HUDEP-2 (cell line): ENCODE measurements around the gene PEPD.
"Not testable (repeated sequence)": the region's sequence is repeated elsewhere in the genome, so short reads cannot be mapped to it uniquely, and the experiment has no call there.

Source experiments
- DNase-seq, 76 experiments: peaks; one replicate each; lab custom pipeline; 2025; ENCODE audit not compliant: unreplicated experiment in 76 of 76; lab: John Stamatoyannopoulos, UW

PEPD gene

DNA sequence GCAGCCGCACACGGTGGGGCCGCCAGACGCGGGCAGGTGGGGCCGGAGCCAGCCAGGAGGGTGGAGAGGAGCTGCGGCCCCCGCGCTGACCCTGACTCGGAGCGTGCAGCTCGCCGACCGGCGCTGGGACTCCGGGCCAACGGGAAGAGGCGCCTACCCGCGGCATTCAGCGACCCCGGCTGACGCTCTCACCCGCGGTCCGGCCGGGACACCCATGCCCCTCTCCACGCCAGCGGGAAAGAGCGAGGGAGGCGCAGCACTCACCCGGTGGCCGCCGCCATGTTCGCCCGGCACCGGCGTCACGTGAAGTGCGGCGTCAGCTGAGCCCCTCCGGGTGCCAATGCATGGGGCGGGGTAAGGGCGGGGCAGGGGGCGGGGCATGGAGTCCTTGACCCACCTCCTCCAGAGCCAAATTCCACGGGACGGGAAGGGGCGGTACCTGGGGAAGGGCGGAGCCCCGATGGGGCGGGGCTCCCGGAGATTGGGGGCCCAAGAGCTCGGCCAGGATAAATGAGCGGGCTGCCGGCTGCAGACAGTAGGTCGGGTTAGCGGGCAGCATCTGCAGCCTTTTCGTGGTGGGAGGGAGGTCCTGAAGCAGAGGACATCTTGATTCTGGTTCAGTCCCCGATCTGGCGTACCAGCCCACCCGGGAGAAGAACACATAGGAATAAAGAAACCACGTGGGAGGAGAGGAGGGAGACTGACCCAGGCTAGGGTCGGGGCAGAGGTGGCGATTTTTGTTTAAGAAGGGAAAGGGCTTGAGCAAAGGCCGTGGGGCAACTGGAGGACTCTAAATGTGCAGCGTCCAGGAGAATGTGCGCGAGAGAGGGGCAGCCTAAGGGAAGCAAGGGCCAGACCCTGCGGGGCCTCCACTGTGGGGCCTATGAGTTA lies at the start of gene PEPD:
Gene PEPD, minus strand, starts transcription at position 312 of the 891 bp plus-strand sequence. Its CDS starts 31 bp downstream, at position 281.
- DNase-seq = peak in 75 of 76 experiments; percentile 33 to 97 (median 91)

DNA sequence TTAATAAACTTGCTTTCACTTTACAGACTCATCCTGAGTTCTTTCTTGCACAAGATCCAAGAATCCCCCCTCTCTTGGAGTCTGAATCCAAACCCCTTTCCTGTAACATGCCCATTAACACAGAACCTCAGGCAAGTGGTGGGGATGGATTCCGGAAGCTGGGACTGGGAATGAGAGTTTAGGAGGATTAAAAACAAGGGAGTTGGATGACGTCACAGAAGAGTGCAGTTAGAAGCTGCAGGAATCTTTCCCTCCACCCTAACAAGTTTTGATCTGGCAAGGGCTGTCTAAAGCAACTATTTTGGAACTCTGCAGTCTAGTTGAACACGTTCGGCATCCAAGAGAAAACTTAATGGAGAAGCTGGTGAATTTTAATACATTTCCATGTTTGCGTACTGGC lies 48.2 kb upstream of the PEPD start:
- no peak for DNase-seq

DNA sequence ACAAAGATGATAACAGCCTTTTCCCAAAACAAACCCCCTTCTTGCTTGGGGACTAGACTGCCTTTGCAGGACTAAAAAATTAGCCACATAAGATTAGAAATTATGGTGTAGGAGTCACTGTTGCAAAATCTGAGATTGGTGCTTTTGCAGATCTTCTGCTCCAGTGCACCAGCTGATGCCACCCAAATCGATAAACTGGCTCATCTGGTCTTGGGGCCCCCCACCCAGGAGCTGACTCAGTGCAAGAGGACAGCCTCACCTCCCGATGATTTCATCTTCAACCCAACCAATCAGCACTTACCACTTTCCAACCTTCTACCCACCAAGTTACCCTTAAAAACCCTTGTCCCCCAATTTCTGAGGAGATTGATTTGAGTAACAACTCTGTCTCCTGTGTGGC lies 47.1 kb upstream of the PEPD start:
- no peak for DNase-seq

DNA sequence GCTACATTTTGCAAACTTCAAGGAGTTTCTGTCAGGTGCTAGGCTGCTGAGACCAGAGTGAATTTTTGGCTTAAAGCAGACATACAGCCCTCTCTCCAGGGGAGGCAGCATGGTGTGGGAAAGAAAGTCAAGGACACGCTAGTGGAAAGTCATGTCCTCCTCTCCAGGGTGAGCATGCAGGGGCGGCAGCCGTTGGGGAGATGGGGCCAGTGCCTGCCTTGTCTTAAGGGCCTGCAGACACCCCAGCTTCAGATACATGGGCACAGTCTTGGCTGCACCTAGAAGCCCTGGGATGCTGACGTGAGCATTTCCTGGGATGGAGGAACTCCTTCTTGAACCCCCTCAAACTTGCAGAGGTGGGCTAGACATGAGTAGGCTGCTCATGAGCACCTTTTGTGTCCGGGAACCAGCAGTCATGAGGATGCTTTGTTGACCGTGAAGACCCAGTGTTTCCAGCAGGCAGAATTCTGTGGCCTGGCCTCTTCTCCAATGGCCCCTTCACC lies 43.3 kb upstream of the PEPD start:
- DNase-seq = no peak

DNA sequence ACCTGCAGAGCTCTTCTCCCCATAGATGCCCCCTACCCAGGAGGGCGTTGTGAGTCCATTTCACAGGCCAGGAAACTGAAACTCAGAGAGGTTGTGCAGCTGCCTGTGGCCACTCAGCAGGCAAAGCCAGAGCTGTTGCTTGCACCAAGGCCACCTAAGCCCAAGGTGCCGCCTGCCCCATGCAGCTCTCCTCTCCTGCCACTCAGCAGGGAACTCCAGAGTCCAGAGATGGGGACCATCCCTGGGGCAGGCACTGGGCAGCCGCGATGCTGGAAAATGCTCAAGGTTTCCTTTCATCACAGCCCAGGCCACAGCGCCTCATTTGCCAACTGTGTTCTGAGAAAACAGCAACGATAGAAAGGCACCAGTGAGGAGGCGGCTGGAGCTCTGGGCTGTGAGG lies 41.0 kb upstream of the PEPD start:
- DNase-seq = no peak

DNA sequence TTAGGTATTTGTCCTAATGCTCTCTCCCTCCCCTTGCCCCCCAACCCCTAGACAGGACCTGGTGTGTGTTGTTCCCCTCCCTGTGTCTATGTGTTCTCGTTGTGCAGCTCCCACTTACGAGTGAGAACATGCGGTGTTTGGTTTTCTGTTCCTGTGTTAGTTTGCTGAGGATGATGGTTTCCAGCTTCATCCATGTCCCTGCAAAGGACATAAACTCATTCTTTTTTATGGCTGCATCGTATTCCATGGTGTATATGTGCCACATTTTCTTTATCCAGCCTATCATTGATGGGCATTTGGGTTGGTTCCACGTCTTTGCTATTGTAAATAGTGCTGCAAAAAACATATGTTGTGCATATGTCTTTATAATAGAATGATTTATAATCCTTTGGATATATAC lies 40.1 kb upstream of the PEPD start:
- not testable (repeated sequence) for DNase-seq

DNA sequence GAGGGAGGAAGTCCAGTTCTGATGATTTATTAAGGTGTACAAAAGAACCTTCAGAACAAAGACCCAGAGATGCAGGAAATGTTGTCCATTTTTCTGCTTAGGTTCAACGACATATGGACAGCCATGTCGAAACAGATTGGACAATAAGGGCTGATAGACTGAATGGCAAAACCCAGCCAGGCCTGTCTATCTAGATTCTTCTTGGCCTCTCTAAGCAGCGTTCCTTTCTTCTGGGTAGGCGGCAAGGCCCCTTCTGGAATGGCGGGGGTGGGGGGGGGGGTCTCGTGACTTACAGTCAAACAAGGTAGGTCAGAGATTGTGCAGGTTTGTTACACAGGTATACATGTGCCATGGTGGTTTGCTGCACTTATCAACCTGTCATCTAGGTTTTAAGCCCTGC lies 39.7 kb upstream of the PEPD start:
- no peak for DNase-seq

DNA sequence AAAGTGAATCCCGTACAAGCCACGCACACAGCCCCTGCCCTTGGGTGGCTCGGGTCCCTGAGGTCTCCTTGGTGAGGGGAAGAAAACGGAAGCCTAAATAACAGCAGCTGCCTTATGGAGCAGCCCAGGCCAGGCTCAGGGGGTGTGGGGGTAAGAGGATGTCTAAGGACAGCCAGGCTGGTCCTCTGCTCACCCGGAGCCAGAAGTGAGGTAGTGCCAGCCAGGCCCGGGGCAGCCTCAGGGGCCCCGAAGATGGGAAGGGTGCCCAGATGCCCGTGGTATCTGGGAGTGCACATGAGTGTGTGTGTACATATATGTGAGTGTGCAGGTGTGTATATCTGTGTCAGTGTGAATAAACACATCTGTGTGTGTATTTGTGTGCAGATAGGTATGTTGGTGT lies 38.4 kb upstream of the PEPD start:
- no peak for DNase-seq

DNA sequence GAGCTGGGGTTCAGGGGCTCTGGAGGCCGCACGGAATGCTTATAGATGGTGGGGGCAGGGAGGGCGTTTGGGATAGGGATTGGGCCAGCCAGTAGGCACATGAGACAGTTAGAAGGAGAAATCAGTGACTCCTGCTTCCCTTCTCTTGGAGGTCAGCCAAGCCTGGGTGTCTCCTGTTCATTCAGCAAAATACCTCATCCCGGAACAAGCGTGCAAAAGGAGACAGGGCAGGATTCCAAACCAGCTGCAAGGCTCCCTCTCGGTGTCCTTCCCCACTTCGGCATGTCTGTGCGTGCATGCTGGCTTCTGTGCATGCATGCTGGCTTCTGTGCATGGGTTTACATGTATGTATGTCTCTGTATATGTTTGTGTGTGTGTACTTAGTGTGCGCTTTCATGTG lies 37.3 kb upstream of the PEPD start:
- DNase-seq = no peak

DNA sequence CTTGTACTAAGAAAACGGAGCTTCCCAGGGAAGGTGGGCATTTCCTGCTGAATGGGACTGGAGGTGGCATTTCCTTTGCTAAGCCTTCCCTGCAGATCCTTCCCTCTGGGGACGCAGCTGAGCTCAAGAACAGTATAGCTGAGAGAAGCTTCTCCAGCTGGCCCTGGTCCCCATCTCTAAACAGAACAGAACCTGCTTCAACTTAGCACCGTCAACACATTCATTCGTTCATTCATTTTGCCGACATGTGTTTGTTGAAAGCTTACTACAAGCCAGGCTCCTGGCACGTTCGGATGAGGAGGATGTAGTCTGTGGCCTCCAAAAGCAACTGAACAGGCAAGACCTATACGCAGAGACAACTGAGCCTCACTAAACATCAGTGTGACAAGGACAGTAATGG lies 36.6 kb upstream of the PEPD start:
- DNase-seq = no peak

DNA sequence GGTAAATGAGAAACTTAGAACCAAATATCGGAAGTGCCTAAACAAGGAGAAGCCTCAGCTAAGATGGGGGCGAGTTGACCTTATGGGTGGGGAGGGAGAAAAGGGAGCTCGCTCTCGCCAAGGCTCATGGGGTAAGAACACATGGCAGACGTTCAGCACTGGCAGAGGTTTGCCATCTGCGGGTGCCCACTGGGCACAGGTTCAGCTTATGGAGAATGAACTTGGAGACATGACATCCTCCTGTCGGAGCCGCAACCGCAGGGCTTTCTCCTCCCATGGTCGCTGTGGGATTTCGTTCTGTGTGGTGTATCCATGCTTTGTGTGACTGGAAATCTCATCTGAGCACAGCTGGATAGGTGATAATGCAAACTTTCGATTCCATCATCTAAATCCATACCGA lies 36.1 kb upstream of the PEPD start:
- DNase-seq = no peak

DNA sequence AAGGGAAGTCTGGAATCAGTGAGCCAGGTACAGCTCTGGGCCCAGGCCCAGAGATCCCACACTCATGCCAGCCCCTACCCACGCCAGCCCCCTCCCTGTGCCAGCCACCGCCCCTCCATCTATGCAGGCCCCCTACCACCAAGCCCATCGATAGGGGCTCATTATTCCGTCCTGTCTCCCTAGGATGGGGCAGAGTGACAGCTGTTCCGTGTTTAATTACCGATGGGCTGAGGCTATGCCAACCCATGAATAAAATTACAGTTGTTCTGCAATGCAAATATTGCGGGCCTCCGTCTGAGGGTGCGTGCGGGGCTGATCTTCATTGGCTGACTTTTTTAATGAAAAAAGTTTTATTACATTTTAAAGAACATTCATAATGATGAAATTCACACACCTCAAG lies 35.6 kb upstream of the PEPD start:
- no peak for DNase-seq

DNA sequence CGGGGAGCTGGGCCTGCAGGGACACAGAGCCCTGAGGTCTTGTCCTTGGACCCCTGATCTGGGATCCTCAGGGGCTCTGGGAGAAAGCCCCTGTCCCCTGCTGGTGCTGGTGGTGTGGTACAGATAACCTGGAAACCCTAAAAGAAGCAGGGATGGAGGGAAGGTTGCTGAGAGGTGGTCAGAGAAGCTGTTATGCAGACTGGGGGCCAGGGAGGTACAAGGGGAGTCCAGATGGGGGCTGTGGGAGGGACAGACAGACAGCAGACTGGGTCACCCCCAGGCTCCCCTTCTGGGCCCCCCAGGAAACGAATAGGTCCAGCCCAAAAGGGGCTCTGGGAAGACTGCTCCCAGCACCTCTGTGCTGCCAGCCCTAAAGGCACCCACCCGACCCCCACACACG lies 34.7 kb upstream of the PEPD start:
- no peak for DNase-seq

DNA sequence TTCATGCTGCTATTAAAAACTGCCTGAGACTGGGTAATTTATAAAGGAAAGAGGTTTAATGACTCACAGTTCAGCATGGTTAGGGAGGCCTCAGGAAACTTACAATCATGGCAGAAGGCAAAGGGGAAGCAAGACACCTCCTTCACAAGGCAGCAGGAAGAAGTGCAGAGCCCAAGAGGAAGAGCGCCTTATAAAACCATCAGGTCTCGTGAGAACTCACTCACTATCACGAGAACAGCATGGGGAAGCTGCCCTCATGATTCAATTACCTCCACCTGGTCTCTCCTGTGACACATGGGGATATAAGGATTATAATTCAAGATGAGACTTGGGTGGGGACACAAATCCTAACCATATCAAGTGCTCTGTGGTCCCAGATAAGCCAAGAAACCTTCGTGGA lies 34.1 kb upstream of the PEPD start:
- not testable (repeated sequence) for DNase-seq

DNA sequence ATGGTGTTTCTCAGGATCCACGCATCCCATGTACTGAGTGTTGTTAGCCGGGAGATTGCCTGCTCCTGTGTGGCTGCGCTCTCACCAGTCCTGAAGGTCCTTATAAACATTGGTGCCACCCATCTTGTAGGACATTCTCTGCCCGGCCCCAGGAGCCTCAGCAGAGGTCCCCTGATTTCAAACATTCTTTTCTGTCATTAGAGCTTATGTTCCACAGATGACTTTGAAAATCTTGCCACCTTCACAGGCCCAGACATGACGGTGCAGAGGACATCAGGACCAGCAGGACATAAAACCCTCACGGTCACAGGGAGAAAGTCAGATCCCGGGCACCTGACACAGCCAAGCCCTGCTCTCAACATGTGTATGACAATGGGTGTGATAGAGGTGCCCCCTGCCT lies 33.2 kb upstream of the PEPD start:
- no peak for DNase-seq

DNA sequence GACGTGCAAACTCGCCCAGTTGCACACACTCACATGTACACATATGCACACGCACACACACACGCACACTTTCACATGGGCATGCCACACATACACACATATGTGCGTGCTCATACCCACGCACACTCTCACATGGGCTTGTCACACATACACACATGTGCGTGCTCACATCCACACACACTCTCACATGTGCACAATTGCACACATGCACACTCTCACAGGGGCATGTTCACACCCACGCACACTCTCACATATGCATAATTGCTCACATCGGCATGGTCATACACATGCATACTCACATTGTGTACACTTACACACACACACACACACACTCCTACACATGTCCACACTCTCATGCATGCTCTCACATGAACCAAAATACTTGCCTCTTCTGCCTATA lies 32.8 kb upstream of the PEPD start:
- DNase-seq = no peak

DNA sequence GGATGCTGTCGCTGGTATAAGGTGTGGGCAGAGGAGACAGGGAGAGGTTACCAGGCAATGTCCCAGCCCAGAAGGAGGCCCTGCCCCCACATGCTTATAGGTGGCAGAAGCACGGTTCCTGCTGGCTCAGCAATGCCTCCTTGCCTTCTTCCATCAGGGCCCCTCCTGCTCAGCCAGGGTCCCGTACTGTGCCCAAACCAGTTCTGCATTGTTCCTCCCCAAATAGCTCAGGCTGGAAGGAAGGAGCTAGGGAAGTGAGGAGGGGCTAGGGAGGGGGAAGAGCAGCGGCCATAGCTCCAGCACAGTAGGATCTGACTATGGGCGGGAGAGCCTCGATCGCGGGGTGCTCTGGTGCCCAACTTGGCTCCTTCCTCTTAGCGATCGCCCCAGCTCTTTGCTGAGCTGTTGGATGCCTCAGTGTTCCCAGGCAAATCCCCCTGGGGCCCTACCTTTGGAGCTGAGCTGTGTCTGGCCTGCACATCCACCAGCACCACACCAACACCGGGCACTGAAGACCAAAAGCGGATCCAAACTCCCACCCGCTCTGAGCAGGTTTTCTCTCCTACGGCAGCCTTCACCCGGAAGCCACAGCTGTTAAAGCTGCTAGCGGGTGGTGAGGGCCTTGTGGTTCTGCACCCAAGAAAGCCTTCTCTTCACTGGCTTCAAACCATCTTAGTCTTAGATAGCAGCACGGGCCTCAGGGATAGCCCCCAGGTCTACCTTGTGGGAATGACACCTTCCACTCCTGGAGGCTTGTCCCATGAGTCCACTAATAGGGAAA lies 32.1 kb upstream of the PEPD start:
- no peak for DNase-seq

DNA sequence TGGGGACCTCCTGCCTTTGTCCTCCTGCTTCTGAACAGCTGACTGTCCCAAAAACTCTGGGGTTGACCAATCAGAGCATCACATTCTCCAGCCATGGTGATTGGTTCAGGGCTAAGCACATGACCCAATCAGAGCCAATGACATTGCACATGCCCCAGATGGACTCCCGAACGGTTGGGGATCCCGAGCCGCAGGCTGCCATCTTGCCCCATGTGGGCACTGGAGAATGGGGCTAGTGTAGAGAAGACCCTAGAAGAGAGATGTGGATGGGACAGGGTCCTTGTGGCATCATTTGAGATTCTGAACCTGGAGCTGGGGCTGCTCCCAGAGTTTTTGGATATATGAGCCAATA lies 31.3 kb upstream of the PEPD start:
- DNase-seq = no peak

DNA sequence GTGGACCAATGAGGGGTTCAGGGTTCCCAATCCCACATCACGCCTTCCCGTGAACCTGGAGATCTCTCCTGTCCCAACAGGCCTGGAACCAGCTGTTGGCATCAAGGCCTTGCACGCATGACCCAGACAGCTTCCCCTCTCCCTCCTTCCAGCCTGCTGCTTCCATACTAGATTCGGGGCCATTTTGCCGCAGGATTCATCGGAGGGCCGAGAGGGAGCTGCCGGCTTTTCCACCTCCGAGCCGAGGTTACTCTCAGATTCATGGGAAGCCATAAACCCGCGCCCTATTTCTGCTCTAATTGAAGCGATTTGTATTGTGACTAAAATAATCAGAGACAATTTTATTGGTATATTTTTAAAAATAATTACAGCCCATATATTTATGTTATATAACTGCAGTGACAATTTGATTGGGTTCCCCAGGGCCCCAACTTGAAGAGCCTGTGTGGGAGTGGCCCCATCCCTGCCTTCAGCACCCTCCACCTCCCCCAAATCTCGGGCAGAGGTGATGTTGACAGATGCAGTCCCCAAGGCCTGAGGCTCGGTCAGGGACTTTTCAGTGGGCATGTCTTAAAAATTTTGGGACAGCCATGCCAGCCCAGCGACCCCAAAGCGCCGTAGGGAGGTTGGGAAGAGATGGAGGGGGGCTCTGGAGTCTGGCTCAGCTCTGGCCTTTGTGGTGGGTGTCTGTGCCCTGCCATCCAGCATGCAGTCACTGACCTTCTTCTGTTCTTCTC lies 30.8 kb upstream of the PEPD start:
- DNase-seq = no peak

DNA sequence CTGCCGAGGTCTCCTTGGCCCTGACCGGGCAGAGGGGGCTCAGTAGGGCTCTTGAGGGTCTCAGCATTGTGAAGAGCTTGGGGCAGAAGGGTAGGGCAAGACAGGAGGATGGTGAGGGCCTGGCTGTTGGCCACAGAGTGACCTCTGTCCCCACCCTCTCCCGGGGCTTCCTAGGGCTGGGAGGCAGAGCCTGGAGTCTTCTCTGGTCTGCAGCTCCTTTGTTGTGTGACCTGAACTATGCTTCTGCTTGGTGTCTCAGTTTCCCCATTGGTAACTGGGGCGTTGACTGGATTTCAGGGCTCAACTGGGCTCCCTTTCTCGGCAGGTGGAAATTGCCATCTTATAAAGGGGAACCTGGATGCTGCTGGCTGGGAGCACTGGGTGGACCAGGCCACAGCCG lies 30.1 kb upstream of the PEPD start:
- no peak for DNase-seq

DNA sequence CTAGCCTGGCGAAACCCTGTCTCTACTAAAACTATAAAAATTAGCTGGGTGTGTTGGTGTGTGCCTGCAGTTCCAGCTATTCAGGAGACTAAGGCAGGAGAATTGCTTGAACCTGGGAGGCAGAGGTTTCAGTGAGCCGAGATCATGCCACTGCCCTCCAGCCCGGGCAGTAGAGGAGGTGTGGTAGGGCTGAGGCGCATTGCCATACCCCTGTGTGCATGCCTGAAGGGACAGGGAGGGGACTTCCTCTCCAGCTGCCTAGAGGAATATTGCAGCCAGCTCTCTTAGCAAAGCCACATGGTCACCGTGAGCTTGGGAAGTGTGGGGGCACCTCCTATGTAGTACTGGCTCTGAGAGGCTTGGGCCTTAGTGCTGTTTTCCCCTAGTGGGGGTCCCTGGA lies 29.2 kb upstream of the PEPD start:
- no peak for DNase-seq
